GM19463 (cell line): ENCODE data around the gene TEX51.

Experiments used
- ATAC-seq: cut with Tn5 transposase; IDR thresholded peaks from one replicate; pipeline ENCODE4 v1.9.1; 2021; ENCODE audit warnings: mild to moderate bottlenecking, moderate library complexity; ENCODE audit not compliant: unreplicated experiment

The TEX51 gene

GRCh38 chr2:126949775-126950174, 51.1 kb downstream of the TEX51 start:
- ATAC-seq = no peak

- ATAC-seq = no peak
These were observed 51.8 kb downstream of the TEX51 start for GRCh38 chr2:126950504-126950903.
